Measurements from ENCODE around the gene SORCS3.

SORCS3 gene

DNA sequence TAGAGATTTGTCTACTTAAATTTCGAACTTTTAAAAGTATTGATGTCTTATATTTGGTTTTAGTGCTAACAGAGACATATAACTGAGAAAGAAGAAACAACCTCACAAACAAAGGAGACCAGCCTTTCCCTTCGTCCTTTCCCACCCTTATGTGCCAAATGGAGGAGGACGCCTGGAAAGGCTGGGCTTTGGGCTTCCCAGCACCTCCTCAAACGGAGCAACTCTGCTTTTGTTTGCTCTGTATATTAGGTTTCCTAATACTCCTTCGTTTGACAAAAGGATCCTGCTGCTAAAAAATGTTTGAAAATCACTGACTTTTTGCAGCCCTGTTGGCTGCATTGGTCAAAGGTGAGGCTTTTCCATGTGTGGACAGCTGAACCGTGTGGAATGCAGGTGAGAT is 471.8 kb downstream of the SORCS3 start:
- DNase-seq (ENCODE audit: low spot score): no peak

DNA sequence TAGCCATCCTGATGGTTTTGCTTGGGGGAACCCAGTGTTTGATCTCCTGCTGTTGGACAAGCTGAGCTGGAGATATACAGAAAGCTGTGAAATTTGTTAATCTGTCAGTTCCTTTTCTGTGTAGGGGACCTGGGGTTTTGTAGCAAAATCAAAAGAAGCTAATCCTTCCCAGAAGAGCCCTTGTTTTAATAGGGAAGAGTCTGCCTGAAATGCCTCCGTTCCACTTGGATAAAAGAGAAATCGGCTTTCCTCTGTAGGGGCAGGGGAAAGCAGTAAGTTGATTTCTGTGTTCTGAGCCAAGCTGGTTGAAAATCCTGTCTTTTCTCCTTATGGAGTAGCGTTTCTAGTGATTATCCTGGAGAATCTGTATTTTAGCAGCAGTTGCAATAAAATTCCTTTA is 472.6 kb downstream of the SORCS3 start:
- DNase-seq (ENCODE audit: low spot score): no peak

DNA sequence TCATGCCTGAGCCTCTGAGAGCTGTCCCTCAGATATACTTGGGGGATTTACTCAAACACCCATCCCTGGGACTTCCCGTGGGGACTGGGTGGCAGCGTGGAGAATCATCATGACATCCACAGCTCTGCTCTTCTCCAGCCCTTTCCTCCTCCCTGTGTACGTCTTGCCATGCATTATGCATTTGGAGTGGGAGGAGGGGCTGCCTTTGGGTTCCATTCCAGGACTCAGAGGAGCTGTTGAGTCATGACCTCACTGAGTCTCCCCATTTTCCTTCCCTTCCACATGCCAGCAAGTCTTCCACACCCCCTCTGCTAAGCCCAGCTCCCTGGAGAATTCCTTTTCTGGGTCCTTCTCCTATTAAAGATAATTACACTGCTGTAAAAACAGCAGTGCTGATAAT is 480.7 kb downstream of the SORCS3 start:
- DNase-seq (ENCODE audit: low spot score): no peak

DNA sequence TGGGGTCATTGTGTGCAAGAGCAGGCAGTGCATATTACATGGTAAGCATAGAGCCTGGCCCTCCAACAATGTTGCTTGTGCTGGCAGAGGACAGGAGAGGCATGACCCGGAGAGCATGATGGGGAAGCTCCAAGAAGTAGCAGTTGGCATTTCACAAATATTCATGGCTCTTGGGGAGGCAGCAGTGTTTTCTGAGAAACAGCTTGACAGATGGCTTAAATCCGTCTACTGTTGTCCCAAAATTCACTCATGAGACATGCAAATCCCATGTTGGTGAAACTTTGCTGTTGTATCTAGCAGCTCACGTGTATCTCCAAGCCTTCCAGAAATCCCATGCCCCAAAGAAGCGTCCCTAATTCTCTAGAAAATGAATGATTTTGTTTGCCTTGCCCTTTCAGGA is 487.0 kb downstream of the SORCS3 start:
- DNase-seq (ENCODE audit: low spot score): no peak

DNA sequence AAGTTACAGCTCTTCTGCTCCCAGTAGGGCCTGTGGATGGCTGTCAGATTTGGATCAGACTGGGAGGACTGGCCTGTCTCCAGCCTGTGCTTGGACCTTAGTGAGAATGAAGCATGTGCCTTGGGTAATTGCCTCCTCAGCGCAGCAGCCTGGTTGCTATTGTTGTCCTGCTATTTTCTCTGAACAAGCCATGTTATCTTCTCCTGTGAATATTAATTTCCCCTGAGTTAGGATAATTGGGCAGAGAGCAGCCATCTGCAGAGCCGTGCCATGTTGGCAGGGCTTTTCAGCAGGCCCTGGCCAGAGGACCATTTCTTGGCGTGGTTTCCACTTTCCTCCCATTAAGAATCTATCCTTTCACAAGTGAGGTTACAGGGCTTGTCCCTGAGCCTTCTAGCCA is 497.3 kb downstream of the SORCS3 start:
- DNase-seq (ENCODE audit: low spot score): no peak

DNA sequence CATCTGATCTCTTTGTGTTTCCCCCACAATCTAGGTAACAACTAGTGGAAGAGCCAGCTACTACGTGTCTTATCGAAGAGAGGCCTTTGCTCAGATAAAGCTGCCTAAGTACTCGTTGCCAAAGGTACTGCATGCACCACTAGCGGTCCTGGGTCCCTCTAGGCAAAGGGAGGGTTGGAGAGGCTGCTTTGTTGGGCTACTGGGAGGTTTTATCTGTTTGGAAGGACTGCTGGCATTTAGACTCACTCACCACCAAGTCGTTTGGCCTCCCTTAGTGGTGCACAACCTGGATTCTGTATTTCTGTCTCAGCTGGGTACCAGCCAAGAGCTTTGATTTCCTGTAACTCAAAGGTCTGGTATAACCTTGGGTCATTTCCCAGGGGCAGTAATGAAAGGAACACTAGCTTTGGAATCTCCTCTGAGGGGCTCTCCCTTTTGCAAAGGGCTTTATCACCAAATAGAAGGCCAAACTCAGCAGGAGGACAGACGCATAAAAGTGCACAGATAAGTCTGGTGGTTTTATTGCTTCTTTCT is 498.3 kb downstream of the SORCS3 start:
- DNase-seq (ENCODE audit: low spot score): no peak

DNA sequence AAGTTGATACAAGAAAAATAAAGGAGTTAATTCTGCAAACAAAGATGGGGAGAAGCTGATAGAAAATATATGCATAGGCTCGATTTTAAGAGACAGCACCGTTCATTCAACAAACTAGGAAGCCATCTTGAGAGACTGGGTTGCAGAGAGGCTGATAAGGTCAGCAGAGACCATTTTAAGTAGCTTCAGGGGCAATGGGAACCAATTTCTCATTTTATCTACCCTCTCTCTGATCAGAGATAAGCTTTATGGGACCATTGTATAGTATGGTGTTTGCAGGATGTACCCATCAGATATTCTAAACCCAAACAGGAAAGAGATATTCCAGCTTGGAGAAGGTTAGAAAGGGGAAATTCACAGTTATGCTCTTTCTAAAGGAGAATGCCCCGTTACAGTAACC is 499.5 kb downstream of the SORCS3 start:
- no peak for DNase-seq (ENCODE audit: low spot score)

DNA sequence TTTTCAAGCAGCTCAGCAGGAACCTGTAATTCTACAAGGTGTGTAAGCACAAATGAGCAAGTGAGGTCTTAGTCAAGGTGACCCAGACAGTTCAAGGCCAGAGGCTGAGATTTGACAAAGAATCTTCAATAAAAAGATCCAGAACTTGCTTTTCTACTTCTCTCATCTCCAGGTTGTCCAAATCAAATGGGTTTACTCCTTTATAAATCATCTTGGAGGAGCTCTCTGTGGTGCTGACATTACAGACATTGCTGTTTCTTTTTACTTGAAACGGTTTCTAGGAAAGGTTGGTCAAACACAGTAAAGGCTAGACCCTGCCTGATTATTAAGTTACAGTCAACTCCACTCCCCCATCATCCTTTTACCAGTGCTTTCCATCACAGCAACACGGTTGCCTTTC is 504.6 kb downstream of the SORCS3 start:
- no peak for DNase-seq (ENCODE audit: low spot score)

DNA sequence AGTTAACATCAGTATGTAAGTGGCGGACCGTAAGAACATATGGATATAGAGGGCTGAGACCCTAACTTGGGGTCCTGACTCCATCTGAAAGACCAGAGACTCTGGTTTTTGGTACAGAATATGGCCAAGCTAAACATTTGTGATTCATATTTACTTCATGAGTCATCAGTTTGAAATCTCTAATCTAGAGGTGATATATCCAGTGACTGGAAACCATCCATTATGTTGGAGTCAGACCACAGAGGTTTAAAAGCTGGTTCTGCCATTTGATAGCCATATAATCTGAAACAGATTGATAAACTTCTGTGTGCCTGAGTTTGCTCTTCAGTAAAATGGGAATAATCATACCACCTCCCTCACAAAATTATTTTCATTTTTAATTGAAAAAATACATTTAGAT is 505.3 kb downstream of the SORCS3 start:
- no peak for DNase-seq (ENCODE audit: low spot score)

DNA sequence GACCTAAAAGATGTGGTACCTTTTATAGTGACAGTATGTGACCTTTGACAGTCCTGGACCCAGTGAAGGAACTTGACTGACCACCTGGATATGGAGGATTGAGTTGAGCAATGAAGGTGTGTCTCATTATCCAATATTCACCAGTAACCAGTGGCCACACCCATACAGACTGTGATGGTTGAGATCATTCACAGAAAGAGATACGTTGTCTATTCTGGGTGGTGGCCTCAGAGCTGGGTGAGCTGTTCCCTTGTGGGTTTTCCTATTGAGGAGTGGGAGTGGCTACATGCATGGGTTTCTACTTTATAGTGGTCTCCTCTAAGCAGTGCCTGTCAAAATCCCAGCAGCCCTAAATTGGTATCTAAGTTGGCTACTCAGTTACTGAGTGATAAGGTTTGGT is 507.4 kb downstream of the SORCS3 start:
- DNase-seq (ENCODE audit: low spot score): no peak

DNA sequence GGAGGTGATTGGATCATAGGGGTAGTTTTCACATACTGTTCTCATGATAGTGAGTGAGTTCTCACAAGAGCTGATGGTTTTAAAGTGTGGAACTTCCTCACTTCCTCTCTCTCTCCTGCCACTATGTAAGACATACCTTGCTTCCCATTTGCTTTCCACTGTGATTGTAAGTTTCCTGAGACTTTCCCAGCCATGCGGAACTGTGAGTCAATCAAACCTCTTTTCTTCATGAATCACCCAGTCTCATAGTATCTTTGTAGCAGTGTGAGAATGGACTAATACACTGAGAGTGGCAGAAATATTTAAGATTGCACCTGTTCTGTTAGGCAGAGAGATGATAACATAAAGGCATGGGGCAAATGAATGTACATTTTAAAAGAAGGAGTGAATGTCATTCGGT is 507.8 kb downstream of the SORCS3 start:
- DNase-seq (ENCODE audit: low spot score): no peak

DNA sequence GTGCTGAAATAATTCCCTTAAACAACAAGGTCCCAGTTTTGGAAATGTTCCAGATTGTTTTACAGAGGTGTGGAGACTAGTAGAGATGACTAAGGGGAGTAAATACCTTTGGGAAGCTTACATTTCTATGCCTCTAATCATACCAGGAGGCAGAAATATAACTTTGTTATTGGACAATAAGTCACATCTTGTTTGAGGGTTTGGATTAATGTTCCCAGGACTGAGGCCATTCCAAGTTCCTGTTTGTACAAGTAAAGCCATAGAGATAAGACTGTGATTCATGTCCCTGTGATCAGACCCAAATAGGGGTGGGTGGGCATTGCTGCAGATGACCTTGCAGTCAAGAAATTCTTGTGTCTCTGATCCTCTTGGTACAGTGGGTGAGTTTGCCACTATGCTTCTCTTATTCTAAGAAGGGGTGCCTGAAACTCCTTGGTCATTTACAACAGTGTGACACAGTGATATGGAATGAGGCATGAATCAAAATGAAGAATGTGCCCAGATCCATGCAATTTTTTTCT is 508.3 kb downstream of the SORCS3 start:
- no peak for DNase-seq (ENCODE audit: low spot score)

DNA sequence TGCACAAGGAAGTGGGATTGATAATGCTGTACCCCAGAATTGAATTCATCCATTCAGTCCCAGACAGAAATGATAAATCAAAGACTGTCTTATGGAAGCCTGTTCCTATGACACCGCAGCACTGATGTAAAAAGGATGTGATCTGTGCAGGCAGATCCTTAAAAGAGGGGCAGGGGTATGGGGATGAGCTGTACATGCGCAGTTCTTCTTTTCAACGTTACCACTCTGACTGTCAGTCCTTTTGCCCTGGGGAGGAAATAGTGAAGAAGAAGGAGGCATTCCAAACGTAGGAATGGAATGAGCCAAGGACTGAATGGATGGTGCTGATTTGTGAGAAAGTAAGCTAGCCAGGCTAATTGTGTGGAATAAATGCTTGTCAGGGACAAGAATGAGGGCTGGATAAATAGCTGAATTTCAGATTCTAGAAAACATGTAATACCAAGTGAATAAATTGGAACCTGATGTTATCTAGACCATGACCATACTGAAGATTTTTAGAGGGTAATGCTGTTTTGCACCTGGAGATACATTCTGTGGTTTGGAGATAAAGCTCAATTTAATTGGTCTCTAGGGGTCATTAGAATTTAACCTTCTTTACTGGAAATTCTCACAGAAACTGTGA is 509.3 kb downstream of the SORCS3 start:
- no peak for DNase-seq (ENCODE audit: low spot score)

DNA sequence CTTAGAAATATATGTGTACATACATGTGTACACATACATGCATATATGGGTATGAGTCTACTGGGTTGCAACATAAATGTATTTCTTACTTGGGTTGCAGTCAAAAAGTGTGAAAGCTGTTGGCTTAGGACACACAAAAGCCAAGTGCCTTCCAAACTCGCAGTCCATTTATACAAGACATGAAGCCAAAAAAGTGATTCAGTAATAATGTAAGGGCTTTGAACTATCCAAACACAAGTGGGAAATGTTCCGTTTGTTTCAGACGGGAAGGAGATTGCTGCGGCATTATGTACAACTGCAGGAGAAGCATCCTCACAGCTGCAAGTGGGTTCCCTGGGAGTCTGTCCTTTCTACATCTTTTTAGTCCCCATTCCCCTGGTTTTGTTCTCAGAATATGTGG is 513.6 kb downstream of the SORCS3 start:
- DNase-seq (ENCODE audit: low spot score): no peak

DNA sequence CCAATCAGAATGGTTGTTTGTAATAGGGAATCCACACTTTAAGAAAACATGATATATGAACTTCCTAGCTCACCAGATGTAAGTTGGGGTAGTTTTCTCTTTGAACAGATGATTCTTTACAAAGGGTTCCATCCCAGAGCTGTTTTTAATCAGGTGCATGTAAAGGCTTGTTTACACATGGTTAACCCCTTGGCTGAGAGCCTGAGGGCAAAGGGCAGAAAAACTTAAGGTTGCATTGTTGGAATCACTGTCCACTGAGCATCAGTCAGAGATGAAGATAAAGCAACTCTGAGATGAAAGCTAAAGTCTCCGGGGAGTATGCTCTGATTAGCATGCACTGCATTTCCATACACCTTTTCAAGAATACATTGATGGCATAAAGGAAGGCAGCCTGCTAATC is 518.2 kb downstream of the SORCS3 start:
- no peak for DNase-seq (ENCODE audit: low spot score)

DNA sequence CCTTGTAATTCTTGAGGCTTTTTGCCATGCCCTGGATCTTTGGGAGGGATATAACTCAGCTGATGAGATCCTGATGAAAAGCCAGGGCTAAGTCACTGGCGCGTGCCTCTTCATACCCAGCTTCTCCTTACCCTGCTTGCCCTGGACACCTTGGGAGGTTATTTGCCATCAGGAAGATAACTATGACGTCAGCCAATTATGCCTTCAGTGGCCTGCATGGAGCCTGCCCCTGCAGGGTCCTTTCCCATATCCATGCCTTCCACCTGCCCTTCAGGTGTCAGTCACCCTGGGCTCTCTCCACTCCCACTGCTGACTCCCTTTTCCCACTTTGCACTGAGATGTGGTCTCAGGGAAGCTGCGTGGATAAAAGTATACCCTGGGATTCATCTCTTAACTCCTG is 520.1 kb downstream of the SORCS3 start:
- DNase-seq (ENCODE audit: low spot score): no peak

DNA sequence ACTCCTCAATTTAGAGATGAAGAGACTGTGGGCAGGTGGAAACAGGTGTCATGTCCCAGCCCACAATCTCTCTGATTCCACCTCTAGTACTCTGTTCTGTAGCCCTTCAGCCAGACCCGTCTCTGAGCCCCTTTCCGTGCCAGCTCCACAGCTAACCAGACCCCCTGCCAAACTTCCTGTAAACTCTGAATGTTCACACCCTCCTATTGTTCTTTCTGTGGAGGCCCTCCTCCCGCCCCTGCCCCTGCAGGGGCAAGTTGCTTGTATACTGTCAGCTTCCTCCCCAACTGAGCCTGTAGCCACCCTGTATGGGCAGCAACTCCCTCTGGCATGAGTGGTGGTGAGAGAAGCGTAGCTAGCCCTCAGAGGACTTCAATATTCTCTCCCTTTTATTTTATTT is 520.7 kb downstream of the SORCS3 start:
- no peak for DNase-seq (ENCODE audit: low spot score)

DNA sequence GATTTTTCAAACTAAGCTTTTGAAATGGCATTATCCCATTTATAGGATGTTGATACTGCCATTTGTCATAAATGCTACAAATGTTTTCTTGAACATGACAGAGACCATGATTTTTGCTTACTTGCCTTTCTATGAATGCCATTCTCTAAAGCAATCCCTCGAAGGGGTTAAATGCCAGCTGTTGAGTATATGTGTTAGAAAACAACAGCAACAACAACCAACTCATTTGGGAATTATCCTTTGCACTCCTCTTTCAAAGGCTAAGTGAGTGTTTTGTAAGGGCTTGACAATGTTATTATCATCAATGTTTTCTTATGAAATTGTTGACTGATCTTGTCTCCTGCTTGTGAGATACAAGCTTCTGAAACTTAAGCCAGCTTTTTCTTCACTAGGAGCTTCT is 529.4 kb downstream of the SORCS3 start:
- DNase-seq (ENCODE audit: low spot score): no peak

DNA sequence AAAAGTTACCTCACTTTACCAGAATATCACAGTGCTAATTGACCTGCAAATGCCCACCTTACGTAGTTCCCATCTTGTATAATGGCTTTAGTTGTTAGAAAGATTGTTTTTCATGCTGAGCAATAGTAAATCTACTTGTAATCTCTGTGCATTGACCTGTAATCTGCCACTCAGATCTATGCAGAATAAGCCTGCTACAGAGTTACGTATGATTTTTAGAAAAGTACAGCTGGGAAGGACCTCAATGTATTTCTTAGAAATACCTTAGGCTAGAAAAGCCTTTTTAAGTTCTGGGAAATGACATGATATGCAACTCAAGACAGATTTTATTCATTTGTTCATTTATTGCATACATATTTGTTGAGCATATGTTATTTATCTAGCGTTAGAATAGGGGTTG is 530.9 kb downstream of the SORCS3 start:
- DNase-seq (ENCODE audit: low spot score): no peak

DNA sequence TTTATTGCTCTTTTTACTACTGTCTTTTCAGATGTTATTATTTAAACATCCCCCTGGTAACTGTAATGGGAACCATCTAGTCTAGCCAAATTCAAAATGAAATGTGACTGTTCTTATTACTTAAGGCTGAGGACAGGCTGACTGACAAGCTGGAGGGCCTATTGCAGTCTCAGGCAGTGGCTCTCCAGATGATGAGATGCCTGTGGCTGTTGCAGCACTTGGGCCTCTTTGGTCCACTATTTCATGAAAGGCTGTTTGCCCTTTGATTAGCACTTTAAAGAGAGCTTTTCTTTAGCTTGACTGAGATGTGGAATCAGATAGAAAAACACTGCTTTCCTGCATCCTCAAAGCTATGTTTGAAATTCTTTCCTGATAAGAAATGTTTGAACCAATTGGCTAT is 540.5 kb downstream of the SORCS3 start:
- no peak for DNase-seq (ENCODE audit: low spot score)

DNA sequence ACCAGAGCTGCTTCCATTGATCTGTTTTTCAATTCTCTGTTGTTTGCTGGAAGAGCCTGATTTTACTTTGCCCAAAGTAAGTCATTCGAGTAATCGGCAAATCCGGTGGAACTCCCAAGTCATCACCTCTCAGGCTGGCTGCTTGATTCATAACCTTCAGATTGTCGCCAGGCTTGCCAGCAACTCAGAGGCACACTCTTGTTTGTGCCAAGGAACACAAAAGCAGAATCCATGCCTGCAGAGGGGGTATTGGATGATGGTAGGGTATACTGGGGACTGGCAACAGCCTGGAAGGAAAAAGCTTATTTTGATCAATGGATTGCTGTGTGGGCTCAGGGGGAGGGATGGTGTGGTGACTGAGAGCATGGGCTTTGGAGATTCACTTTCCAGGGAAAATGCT is 542.4 kb downstream of the SORCS3 start:
- no peak for DNase-seq (ENCODE audit: low spot score)

DNA sequence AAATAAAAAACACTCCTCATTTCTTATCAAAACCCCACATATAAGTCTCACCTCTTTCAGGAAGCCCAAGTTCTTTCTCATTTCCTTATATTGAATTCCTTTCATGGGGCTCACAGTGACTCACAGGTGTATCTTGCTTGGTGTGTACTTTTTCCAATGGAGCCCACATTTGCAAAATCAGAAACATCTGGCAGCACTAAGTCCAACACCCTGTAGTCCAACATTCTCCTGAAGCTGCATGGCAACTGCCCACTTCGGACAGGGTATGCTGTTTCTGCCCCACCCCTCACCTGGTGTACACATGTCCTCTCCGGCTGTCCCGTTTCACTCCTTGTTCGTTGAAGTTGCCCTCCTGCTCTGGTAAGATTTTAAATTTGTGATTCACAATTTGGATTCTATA is 544.1 kb downstream of the SORCS3 start:
- DNase-seq (ENCODE audit: low spot score): no peak

DNA sequence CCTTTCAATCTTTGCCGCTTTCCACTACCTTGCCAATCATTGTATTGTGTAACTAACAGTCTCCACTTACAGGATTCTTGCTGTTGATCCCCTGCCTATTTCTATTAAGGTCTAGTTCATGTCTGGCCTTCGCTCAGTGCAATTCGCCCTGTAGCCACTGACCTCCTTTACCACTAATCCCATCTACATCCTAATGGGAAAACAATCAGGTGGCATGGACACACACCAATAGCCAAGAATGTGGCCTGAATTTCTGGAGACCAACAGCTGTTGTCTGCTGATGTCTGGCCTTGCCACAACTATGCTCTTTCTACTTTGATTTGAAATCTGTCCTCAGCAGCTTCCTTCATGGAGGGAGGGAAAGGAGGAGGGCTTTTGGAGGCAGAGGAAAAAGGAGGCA is 546.2 kb downstream of the SORCS3 start:
- no peak for DNase-seq (ENCODE audit: low spot score)

DNA sequence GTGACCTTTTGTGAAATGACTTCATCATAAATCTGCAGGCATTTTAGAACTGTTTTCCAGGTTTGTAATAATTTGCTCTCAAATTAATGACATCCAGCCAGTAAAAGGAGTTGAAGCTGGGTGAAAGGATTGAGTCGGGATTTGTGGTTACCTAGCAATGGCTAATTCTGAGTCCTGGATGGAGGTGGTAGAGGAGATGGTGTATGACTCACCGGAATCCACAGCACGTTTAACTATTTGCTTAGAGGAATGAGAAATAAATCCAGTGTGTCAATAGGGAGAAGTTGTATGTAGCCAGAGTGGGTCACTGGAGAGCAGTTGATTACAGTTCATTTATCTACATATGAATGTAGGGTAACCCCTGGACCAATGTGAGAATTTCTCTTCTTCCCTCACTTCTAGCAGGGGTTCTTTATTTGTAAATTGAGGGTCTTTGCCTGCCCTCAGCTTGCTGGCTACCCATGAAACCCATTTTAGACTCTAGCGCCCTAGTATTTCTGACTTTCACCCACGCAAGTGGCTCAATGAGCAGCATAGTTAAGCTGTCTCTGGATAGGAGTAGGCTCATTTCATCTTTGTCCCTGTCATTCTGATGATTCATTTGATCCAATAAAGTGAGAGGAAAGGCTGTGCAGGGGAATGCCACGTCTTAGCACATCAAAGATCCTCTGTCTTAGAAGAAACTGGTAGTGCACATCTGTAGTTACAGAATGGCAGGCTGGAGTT is 547.8 kb downstream of the SORCS3 start:
- no peak for DNase-seq (ENCODE audit: low spot score)
